Activated T-cell treated with anti-CD3 and anti-CD28 coated beads, Interleukin-2, amount 50 U/mL, for 72 hours (primary cell): ENCODE measurements around the gene TCF7L1. TPM values are rescaled to one million over a fixed set of nuclear protein-coding genes. Genes with fewer than 3 reads are reported as not detected.

ENCODE experiments used
- ATAC-seq, 2 donors: fragments of 150-1000 bp; cut with Tn5 transposase; replicated peaks in 1 of 2; 2 replicates each; pipeline ENCODE4 v1.10.0; 2021; ENCODE audit warnings: moderate library complexity in 2 of 2, mild to moderate bottlenecking in 1 of 2
- DNase-seq, 2 donors: peaks; one replicate each; pipeline ENCODE4 v3.0.0; 2021 to 2022; ENCODE audit warnings: mixed read lengths in 1 of 2
- H3K27ac Mint-ChIP-seq: one replicate; pipeline ENCODE4 v1.8.0; 2022; ENCODE audit warnings: mild to moderate bottlenecking, moderate library complexity, mixed read lengths
- H3K27me3 Mint-ChIP-seq: one replicate; pipeline ENCODE4 v1.8.0; 2022; ENCODE audit warnings: low read depth, mixed read lengths
- H3K36me3 Mint-ChIP-seq, 2 donors: one replicate each; pipeline ENCODE4 v1.8.0; 2022; ENCODE audit warnings: mixed read lengths in 2 of 2, mild to moderate bottlenecking in 1 of 2; ENCODE audit not compliant: insufficient read depth in 2 of 2
- H3K4me1 Mint-ChIP-seq: one replicate; pipeline ENCODE4 v1.8.0; 2022; ENCODE audit warnings: low read depth, mixed read lengths
- H3K4me3 Mint-ChIP-seq, 2 donors: one replicate each; pipeline ENCODE4 v1.8.0; 2022; ENCODE audit warnings: mild to moderate bottlenecking in 2 of 2, mixed read lengths in 2 of 2, moderate library complexity in 2 of 2
- H3K9me3 Mint-ChIP-seq, 2 donors: one replicate each; pipeline ENCODE4 v1.8.0; 2022; ENCODE audit warnings: mixed read lengths in 2 of 2
- total RNA-seq, 2 donors: library from RNA; stranded (reverse); gene quantifications; one replicate each; pipeline ENCODE4 v1.2.3, GENCODE V29; 2022

The TCF7L1 gene
- total RNA-seq, 2 donors from 2014 or later: 0.07 to 0.16 TPM

DNA sequence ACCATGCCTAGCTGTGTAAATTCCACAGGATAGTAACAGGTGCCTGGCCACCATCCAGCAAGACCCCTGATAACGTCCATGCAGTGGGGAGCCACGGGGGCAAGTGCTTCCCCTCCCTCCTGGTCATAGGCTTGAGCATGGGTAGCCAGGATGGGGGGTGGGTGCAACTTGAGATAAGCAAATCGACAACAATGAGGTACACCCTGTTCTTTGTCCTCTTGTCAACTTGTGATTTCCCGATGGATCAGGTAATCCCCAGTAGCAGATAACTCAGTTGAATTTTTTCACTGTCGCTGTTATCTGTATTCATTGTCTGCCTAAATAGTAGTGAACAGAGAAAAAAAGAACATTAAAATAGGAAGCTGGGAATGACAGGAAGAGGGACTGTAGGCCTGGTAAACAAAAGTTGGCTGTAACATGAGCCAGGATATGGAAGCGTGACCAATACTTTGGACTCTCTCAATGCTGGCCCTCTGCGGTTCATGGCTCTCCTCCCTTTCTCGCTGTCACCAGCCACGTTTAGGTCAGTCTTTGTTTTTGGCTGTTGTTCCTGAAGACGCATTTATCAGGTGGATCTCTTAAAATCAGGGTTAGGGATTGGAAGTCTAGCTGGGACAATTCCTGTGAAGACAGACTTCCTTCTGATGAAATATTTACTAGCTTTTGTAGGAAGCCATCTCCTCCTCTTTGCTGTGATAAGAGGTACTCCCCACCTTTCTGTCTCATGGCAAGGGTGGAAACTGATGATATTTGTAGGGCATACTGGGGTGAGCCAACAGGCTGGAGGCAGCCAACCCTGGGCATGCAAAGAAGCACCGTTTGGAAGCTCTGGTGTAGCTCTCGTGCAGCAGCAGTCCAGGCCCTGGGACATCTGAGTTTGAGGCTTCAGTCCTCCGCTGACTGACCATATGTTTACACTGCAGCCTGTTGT, 42.4 kb downstream of the TCF7L1 start:
- no peaks in the 10 kb centered on the region for H3K9me3 Mint-ChIP-seq
- H3K4me1 Mint-ChIP-seq: no peaks in the 10 kb centered on the region
- no peak overlapping the region for H3K27ac Mint-ChIP-seq
- no peak overlapping the region for H3K4me3 Mint-ChIP-seq
- no peaks in the 10 kb centered on the region for H3K36me3 Mint-ChIP-seq
- no peaks in the 10 kb centered on the region for H3K27me3 Mint-ChIP-seq
- DNase-seq (no peak), ATAC-seq (no peak)

DNA sequence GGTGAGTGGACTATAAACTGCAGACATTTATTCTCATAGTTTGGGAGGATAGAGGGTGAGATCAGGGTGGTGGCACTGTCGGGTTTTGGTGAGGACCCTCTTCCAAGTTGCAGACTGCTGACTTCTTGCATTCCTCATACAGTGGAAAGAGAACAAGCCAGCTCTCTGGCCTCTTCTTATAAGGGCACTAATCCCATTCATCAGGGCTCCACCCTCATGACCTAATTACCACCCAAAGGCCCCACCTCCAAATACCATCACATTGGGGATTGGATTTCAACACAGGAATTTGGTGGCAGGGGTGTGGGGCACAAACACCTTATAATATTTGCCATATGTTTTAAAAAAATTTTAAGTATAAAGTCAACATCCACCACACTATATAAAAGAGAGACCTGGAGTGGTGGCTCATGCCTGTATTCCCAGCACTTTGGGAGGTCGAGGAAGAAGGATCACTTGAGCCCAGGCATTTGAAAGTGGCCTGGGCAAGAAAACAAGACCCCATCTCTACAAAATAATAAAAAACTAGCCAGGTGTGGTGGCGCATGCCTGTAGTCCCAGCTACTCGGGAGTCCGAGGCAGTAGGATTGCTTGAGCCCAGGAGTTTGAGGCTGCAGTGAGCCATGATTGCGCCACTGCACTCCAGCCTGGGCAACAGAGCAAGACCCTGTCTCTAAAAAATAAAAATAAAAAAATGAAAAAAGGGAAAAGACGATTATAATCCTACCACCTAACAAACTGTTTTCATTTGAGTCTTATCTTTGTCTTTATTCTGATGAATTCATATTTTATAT, 44.0 kb downstream of the TCF7L1 start:
- Mint-ChIP-seq H3K4me3 (no peak overlapping the region), H3K27ac (no peak overlapping the region), H3K27me3 (peaks cover 4% of the 10 kb centered on the region)

DNA sequence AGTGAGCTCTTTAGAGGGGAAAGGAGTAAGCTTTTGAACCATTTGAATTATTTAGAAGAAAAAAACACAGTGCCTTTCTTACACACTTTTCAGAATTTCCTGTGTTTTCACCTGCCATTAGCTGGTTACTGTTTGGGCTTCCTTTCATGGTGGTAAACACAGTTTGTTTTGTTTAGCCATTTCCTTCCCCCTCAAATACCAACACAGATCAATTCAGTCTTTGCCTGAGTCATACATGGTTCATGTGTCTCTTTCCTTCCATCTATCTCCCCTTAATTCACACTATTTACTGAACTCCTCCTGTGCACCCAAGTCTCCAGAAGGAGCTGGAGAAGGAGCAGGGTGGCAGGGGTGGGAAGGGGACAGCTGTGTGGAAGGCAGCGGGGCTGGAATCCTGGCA, 45.0 kb downstream of the TCF7L1 start:
- Mint-ChIP-seq H3K4me3 (no peak overlapping the region), H3K36me3 (no peaks in the 10 kb centered on the region), H3K4me1 (no peaks in the 10 kb centered on the region), H3K27ac (no peak overlapping the region), H3K27me3 (peaks cover 4% of the 10 kb centered on the region), H3K9me3 (no peaks in the 10 kb centered on the region)
- no peak for ATAC-seq
- DNase-seq: no peak

More for the DNA sequence above, 44.0 kb downstream of the TCF7L1 start:
- H3K36me3 Mint-ChIP-seq: no peaks in the 10 kb centered on the region
- no peaks in the 10 kb centered on the region for H3K4me1 Mint-ChIP-seq
- no peaks in the 10 kb centered on the region for H3K9me3 Mint-ChIP-seq
- no peak for ATAC-seq
- DNase-seq: no peak

DNA sequence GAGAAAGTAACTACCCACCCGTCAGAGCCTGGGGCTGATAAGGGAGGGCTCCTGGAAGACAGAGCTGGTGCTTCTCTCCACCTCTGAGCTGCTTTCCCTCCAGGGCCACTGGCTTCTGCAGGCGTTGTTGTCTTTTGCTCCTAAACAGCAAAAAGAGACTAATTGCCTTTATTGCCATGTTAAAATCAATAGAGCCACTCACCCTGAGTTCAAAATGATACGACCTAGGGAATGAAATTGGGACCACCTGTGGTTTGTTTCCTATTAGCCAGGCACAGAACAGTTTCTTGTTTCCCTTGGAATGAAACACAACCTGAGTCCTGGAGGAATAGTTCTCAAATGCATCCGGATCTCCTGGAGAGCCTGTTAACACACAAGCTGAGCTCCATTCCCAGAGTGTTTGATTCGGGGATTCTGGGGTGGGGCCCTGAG, 45.8 kb downstream of the TCF7L1 start:
- DNase-seq: no peak
- ATAC-seq: no peak
- no peak overlapping the region for H3K4me3 Mint-ChIP-seq
- H3K27ac Mint-ChIP-seq: no peak overlapping the region
- H3K27me3 Mint-ChIP-seq: peaks cover 4% of the 10 kb centered on the region
- no peaks in the 10 kb centered on the region for H3K9me3 Mint-ChIP-seq
- H3K4me1 Mint-ChIP-seq: no peaks in the 10 kb centered on the region
- no peaks in the 10 kb centered on the region for H3K36me3 Mint-ChIP-seq

DNA sequence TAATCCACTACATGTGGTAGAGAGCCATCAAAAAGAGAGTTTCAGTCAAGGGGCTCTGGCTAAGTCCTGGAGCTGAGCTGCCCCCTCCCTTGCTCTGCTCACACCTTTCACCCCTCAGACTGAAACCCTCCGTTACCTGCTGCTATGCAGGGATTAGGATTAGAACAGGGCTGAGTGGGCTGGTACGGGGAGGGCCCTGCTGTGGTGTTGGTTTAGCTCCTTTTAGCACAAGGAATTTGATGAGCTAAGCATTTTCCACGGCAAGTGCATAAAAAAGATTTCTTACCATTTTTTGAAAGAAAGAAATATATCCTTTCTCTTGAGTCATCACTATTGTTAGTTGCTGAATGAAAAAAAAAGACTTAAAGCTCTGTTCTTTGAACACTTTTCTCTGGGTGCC, 46.3 kb downstream of the TCF7L1 start:
- Mint-ChIP-seq H3K4me3 (no peak overlapping the region), H3K36me3 (no peaks in the 10 kb centered on the region), H3K4me1 (no peaks in the 10 kb centered on the region), H3K9me3 (no peaks in the 10 kb centered on the region), H3K27me3 (peaks cover 4% of the 10 kb centered on the region), H3K27ac (no peak overlapping the region)
- DNase-seq: no peak
- no peak for ATAC-seq

DNA sequence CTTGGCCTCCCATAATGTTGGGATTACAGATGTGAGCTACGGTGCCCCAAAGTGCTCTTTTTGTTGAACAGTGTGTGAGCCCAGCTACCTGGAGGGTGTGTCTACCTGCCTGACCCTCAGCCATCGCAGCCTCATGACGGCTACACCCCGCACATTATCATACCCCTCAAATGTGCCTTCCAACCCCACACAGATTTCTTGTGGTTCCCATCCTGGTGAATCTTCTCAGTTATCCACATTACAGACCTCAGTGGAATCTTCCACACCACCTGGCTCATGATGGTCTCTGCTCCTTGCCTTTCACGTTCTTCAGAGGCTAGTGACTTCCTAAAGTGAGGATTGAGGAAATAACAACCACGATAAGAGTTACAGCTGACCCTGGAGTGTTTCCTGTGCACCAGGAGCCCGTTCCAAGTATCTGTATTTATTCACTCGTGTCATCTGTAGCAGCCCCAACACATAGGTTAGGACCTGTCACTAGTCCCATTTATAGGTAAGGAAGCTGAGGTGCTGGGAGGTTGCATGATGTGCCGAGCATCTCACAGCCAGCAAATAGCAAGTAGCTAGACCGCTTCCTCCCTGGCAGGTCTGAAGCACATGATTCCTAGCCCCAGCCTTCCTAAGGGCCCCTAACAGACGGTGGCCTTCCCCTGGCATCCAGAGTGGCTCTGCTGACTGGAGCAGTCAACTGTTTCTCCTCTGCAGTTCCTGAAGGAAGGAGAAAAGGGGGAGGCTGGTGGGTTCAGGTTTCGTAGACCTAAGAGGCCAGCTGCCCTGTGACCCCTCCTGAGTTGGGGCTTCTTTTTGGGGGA, 47.3 kb downstream of the TCF7L1 start:
- Mint-ChIP-seq H3K36me3 (no peaks in the 10 kb centered on the region), H3K27ac (no peak overlapping the region), H3K9me3 (no peaks in the 10 kb centered on the region), H3K4me3 (no peak overlapping the region), H3K4me1 (no peaks in the 10 kb centered on the region), H3K27me3 (peaks cover 4% of the 10 kb centered on the region)
- ATAC-seq (no peak), DNase-seq (no peak)

DNA sequence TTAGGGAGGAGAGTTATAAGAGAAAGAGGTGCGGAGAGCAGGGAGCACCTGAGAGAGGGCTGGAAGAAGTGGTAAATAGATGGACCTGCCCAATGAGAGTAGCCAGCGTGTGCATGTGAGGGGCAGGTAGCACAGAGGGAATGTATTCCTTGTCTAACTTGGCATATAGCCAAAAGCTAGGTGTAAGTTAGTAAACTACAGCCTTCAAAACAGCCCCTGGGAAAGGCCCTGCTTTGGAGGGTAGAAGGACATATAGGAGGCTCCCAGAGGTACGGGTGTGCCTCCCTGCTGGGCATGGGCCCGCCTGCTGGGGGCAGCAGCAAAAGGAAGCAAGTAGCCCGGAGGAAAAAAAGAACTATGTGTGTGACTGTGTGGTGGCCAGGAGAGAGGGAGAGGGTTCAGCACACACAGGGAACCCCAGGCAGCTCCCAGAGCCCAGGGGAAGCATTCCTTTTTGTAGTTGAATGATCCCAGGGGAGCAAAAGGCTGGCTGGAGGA, 48.0 kb downstream of the TCF7L1 start:
- Mint-ChIP-seq H3K9me3 (no peaks in the 10 kb centered on the region), H3K27me3 (peaks cover 4% of the 10 kb centered on the region), H3K36me3 (no peaks in the 10 kb centered on the region), H3K4me3 (no peak overlapping the region), H3K27ac (no peak overlapping the region), H3K4me1 (no peaks in the 10 kb centered on the region)
- no peak for DNase-seq
- ATAC-seq: no peak

DNA sequence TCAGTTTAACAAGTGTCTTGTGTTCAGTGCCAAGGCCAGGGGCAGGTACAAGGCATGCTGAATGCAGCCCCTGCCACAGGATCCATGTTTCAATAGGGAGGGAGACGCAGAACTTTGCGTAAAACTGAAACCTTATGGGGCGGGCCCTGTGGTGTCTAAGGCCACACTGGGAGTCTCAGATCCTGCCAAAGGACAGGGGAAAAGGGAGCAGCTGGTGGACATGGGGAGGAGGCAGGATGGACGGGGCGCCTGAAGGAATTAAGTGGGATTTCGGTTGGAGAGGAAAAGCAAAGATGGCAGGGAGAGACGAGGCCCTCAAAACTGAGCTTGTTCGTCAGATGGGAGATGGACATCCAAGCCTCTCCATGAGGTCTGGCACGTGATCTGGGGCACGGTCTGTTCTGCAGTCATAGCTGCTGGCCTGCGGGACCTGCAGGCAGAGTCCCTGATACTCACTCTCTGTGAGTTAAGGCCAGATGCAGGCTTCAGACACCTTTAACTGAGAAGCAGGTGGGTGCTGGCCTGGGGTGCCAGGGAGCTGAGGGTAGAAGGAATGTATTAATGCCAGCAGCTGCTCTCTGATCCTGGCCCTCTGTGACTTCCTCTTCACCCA, 48.8 kb downstream of the TCF7L1 start:
- H3K9me3 Mint-ChIP-seq: no peaks in the 10 kb centered on the region
- no peaks in the 10 kb centered on the region for H3K36me3 Mint-ChIP-seq
- H3K27me3 Mint-ChIP-seq: peaks cover 4% of the 10 kb centered on the region
- ATAC-seq (no peak), DNase-seq (no peak)
- H3K4me1 Mint-ChIP-seq: no peaks in the 10 kb centered on the region
- H3K27ac Mint-ChIP-seq: no peak overlapping the region
- no peak overlapping the region for H3K4me3 Mint-ChIP-seq

DNA sequence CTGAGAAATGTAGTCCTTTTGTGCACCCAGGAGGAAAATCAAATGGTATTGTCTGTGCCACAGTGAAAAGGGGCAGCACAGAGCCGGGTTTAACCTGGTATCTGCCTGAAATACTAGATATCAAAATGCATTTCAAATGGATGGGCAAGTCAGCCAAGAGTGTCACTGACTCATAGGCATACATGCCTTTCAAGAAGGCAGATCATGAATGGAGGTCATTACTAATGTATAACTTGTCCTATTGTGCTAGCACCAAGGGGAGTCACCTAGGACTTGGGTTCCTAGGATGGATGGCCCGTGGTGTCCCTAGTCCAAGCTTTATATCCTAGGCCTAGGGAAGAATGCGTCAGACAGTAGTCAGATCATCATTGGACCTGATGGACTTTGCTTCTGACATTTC, 49.9 kb downstream of the TCF7L1 start:
- no peaks in the 10 kb centered on the region for H3K9me3 Mint-ChIP-seq
- H3K4me3 Mint-ChIP-seq: no peak overlapping the region
- H3K27me3 Mint-ChIP-seq: peaks cover 4% of the 10 kb centered on the region
- no peak for ATAC-seq
- H3K36me3 Mint-ChIP-seq: no peaks in the 10 kb centered on the region
- no peak overlapping the region for H3K27ac Mint-ChIP-seq
- DNase-seq: no peak
- H3K4me1 Mint-ChIP-seq: no peaks in the 10 kb centered on the region

DNA sequence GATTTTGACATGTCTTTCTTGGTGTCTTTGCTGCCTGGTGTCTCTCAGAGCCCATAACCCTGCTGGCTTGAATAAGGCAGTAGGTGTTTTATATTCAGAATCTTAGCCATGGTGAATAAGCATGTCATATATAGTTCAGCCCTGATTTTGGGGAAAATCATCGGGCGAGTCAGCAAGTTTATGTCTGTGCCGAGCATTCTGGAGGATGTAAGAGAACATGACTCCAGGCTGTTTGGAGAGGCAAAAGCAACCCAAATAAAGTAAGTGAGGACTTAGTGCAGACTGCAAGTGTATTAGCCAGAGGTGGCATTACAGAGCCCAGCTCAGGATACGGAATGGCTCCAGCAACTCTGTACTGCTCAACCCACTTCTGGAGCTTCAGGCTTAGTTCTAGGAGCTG, 50.3 kb downstream of the TCF7L1 start:
- H3K36me3 Mint-ChIP-seq: no peaks in the 10 kb centered on the region
- peaks cover 4% of the 10 kb centered on the region for H3K27me3 Mint-ChIP-seq
- no peaks in the 10 kb centered on the region for H3K4me1 Mint-ChIP-seq
- H3K9me3 Mint-ChIP-seq: no peaks in the 10 kb centered on the region
- DNase-seq: no peak
- no peak for ATAC-seq
- H3K27ac Mint-ChIP-seq: no peak overlapping the region
- H3K4me3 Mint-ChIP-seq: no peak overlapping the region

DNA sequence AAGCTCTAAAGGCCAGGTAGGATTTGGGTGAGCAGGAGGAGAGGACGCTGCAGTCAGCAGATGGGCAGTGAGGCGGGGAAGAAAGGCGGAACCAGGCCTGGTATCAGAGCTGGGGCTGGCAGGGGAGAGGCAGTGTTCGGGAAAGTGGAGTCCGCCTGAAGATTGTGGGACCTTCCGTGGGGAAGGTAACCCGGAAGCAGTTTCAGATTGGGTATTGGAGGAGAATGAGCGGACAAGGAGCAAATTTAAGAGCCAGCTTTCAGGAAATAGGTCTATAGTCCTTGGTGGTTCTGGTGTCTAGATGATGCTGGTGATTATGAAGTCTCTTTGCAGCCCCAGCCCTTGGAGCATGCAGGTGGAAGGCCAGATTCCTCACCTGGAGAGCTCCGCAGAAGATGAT, 51.0 kb downstream of the TCF7L1 start:
- ATAC-seq (no peak), DNase-seq (no peak)
- Mint-ChIP-seq H3K9me3 (no peaks in the 10 kb centered on the region), H3K4me1 (no peaks in the 10 kb centered on the region), H3K4me3 (no peak overlapping the region), H3K36me3 (no peaks in the 10 kb centered on the region), H3K27ac (no peak overlapping the region), H3K27me3 (peaks cover 4% of the 10 kb centered on the region)

DNA sequence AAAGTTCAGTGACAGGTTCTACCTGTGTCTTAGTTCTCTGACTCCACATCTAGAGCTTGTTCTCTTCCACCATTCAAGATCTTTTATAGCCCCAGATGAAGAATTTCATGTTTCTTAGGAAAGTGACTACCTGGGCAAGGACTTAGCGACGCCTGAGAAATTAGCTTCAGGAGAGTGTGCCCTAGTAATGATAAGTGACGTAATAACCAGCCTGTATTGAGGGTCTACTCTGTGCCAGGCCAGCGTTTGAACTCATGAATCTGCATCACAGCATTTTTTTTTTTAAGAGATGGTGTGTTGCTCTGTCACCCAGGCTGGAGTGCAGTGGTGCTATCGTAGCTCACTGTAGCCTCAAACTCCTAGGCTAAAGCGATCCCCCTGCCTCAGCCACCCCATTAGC, 51.8 kb downstream of the TCF7L1 start:
- no peaks in the 10 kb centered on the region for H3K4me1 Mint-ChIP-seq
- no peak overlapping the region for H3K4me3 Mint-ChIP-seq
- H3K36me3 Mint-ChIP-seq: no peaks in the 10 kb centered on the region
- H3K27ac Mint-ChIP-seq: no peak overlapping the region
- DNase-seq: no peak
- H3K9me3 Mint-ChIP-seq: no peaks in the 10 kb centered on the region
- H3K27me3 Mint-ChIP-seq: peaks cover 4% of the 10 kb centered on the region
- ATAC-seq: no peak
